ENCODE results near the gene SAMD11.

Gene SAMD11

DNA sequence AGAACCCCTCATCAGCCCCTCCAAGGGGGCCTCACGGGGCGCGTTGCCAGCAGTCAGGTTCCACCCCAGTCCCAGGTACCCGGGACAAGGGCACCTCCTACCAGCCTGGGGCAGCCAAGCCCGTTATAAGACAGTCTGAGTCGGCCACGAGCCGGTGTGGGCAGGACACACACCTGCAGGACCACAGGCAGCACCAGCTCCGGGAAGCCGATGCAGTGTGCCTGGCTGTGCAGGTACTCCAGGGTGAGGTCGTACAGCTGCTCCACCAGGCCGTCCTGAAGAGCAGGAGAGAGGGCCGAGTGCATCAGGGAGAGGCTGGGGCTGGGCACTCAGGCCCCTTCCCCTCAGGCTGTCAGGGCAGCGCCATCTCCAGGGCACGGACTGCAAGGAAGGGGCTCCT is 24.2 kb downstream of the SAMD11 start:
- no peak for DNase-seq

DNA sequence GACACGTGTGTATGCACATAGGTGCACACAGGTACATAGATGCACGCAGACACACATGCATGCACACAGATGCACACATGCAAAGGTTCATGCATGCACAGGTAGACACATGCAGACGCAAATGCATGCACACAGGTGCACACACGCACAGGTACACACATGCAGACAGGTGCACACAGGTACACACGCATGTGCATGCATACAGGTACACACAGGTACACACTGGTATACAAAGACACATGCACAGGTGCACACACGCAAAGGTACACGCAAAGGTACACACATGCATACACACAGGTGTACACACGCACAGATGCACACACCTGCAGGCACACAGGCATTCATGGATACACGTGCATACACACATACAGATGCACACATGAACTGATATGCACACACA is 26.5 kb downstream of the SAMD11 start:
- no peak for DNase-seq

GRCh38 chr1:950881-951280 is 27.2 kb downstream of the SAMD11 start:
- no peak for DNase-seq

DNA sequence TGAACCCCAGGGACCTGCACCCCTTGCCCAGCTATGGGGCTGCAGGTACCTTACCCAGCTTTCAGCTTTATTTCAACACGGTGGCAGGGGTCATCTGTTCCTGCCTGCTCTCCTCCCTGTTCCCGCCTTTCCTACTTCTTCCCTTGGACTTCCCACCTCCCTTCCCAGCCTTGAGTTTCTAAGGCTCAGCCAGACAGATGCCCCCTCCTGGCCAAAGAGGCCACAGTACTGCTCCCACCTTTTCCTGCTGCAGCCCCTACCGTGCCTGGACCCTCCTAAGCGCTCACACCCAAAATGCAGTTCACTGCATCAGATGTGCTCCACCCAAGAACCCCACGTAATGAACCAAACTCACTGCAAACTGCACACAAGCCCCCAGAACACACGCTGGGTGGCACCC is 27.6 kb downstream of the SAMD11 start:
- DNase-seq = no peak

- DNase-seq = no peak
Measured at GRCh38 chr1:952201-952600, 28.5 kb downstream of the SAMD11 start.

DNA sequence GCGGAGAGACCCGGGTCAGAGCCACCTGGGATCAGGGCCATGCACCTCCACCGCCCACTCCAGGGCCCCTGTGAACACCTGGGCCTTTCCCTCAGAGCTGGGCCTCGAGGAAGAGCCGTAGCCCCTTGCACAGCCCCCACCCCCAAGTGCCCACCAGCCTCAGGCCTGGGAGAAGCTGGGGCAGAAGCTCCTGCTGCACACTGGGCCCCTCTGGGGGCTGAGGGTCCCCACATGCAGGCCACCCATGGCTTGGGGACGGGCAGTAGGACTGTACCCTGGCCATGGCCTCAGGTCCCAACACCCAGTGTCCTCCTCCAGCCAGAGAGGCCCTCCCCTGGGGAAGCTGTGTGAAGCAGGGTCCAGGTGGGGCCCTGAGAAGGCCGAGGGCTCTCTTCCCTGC is 28.9 kb downstream of the SAMD11 start:
- DNase-seq = no peak

DNA sequence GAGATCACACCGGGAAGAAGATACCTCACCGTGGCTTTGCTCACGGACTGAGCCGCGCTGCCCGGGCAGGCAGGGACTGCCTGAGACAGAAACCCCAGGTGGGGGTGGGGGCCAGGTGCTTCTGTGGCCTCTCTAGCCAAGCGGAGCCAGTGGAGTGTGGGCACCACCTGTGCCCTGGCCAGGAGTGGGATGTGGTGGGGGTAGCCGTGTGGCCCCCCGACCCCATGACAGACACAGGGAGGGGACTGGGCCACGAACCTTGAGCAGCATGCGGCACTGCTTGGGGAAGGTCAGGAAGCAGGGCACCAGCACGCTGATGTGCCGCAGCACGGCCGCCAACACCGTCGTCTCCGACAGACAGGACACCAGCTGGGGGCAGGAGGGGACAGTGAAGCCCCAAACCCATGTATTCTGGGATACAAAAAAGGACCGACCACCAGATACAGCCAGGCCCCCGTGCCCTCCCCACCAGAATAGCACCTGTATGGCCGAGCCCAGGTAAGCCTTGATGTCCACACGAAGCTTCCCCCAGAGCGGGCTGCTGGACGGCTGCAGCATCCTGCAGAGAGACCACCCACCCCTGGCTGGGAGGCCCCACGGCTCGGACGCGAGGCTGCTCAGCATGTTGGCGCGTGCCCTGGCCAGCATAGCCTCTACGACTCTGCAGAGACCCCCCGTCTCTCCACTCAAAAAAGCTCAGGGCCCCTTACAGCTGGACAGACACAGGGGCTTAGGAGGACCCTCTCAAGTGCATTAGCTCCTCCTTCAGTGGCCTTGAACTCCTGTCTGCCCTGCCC is 30.0 kb downstream of the SAMD11 start:
- no peak for DNase-seq

DNA sequence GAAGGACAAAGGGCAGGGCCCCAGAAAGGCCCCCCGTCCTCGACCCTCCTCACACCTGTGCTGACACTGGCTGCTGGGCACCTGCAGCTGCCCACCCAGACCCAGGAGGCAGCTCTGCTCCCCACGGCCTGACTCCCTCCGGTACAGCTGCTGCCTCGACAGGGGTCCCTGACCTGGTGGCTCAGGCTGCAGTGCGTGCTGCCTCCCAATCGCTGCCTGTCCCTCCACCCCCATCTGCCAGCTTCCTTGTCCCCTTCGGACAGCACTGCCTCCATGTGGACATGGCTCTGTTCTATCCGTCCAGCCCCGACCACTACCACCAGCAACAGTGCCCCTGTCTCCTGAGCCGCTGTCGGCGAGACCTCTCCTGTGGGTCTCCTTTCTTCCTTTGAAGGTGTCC is 31.2 kb downstream of the SAMD11 start:
- no peak for DNase-seq

GRCh38 chr1:955474-955873 is 31.8 kb downstream of the SAMD11 start:
- DNase-seq = no peak

GRCh38 chr1:956636-957035 is 32.9 kb downstream of the SAMD11 start:
- DNase-seq = no peak

DNA sequence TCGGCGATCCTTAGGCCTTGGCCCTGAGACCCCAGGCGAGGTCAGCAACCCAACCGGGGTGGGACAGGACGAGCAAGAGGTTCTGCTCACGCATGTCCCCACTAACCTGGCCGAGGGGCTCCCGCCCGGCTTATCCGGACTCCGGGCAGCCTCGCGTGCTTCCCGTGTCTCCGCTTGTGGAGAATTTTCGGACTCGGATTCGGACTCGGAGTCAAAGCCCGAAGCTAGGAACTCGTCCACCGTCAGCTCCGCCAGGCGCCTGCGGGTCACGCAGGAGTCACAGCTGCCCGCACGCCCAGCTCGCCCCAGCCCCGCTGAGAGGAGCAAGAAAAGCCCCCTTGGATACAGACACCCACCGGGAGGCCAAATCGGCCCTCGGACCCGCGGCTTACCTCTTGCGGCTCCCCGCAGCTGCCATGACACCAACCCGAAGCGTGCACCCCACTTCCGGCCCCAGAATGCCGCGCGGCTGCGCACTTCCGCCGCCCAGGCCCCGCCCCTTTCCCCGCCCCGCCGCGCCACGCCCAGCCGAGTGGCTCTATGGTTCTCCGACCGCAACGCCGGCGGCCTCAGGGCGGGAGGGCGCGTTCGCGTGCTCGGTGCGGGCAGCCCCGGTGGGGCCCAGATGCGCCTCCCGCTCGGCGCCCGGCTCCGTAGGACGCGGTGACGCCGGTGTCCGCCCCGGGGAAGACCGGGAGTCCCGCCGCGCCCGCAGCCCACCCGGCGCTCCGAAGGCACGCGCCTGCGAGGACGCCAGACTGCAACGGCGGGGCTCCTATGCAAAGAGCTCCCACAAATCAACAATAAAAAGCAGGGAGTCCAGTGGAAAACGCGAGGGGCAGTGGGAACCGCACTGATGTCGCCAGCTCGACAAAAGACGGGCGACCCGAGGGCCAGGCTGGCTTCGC is 35.4 kb downstream of the SAMD11 start, which contains the start of gene NOC2L:
TSS of gene NOC2L (minus strand) at position 434 of the 908 bp plus-strand sequence. CDS start at position 418, 16 bp downstream.
- peak; percentile 98 for DNase-seq

- DNase-seq = no peak
Measured at GRCh38 chr1:959731-960362, 36.1 kb downstream of the SAMD11 start.

DNA sequence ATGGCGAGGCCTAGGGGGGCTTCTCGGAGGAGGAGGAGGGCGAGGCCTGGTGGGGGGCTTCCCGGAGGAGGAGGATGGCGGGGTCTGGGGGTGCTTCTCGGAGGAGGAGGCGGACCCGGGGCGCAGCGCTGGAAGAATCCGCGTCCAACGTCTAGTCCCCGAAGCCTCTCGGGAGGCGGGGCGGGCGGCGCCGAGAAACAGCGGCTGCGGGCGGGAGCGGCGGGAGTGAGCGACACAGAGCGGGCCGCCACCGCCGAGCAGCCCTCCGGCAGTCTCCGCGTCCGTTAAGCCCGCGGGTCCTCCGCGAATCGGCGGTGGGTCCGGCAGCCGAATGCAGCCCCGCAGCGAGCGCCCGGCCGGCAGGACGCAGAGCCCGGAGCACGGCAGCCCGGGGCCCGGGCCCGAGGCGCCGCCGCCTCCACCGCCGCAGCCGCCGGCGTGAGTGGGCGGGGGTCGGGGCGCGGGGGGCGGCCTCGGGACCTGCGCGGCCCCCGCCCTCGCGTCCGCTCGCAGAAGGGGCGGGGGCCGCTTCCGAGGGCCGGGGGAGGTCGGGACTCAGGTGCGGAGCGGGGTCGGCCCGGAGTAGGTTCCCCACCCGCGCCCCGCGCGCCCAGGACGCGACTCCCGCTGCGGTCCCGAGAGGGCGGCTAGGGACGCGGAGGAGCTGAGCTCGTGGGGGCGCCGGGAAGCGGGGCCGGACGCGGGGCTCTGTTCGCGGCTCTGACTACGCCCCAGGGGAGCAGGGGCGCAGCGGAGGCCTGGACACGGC is 36.8 kb downstream of the SAMD11 start, which contains the start of gene KLHL17:
TSS of gene KLHL17 (plus strand) at position 222 of the 769 bp plus-strand sequence. CDS start at position 332, 110 bp downstream.
- DNase-seq = peak; percentile 82

DNA sequence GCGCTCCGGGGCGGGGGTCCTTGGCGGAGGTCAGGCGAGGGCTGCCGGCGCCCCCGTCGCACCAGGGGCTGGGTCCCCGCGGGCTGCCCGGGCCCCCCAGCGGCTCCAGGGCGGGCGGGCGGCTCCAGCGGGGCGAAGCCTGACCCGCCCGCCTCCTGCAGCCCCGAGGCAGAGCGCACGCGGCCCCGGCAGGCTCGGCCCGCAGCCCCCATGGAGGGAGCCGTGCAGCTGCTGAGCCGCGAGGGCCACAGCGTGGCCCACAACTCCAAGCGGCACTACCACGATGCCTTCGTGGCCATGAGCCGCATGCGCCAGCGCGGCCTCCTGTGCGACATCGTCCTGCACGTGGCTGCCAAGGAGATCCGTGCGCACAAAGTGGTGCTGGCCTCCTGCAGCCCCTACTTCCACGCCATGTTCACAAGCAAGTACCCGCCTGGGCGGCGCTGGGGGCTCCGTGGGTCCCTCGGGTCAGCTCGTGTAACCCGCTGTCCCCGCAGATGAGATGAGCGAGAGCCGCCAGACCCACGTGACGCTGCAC is 37.5 kb downstream of the SAMD11 start:
- no peak for DNase-seq

GRCh38 chr1:962381-963300 is 38.9 kb downstream of the SAMD11 start:
- DNase-seq = no peak

- no peak for DNase-seq
Measured at GRCh38 chr1:963301-963651, 39.6 kb downstream of the SAMD11 start.

DNA sequence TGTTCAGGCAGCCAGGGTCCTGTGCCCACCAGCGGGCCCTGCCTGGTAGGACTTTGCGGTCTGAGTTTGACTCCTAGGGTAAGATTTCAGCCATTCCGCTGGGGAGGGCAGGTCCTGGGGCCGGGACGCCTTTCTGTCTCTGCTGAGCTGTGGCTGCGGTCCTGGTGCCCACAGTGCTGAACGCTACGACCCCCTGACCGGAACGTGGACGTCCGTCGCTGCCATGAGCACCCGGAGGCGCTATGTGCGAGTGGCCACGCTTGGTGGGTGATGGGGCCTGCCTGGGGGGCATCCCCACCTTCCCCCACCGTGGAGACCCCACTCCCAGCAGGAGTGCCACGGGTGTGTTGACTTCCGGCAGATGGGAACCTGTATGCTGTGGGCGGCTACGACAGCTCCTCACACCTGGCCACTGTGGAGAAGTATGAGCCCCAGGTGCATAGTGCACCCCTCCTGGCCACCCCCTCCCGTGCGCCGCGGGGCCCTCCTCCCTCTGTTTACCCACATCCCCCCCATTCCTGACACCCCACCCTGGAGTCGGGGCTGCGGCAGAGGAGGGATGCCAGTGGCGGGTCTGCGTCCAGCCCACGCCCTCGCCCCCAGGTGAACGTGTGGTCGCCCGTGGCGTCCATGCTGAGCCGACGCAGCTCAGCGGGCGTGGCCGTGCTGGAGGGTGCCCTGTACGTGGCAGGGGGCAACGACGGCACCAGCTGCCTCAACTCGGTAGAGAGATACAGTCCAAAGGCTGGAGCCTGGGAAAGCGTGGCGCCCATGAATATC is 40.2 kb downstream of the SAMD11 start:
- no peak for DNase-seq

- DNase-seq = no peak
Measured at GRCh38 chr1:964691-965525, 41.2 kb downstream of the SAMD11 start.

- DNase-seq = no peak
Measured at GRCh38 chr1:965526-966134, 41.9 kb downstream of the SAMD11 start.

All from CD4-positive, alpha-beta T cell treated with Interleukin-10 for 1 hour (primary cell).